Transverse colon (tissue), 4 donors: ENCODE measurements around the gene DYRK4. TPM values are rescaled to one million over a fixed set of nuclear protein-coding genes. Genes with fewer than 3 reads are reported as not detected.

ENCODE experiments used
- DNase-seq: peaks from one replicate; pipeline ENCODE4 v3.0.0-alpha.2; 2019
- H3K27ac ChIP-seq, 4 donors: fragments of 200-600 bp; sonication (generic); 2 replicates each; pipeline ENCODE4 v1.5.1; 2016 to 2018; ENCODE audit warnings: inconsistent platforms in 4 of 4
- H3K27me3 ChIP-seq: fragments of 200-600 bp; sonication (generic); 2 replicates; pipeline ENCODE4 v1.5.1; 2017; ENCODE audit warnings: inconsistent platforms
- H3K36me3 ChIP-seq, 4 donors: fragments of 200-600 bp; sonication (generic); 2 replicates each; pipeline ENCODE4 v1.5.1; 2017 to 2019; ENCODE audit warnings: inconsistent platforms in 4 of 4
- H3K4me1 ChIP-seq, 4 donors: fragments of 200-600 bp; sonication (generic); 2 replicates each; pipeline ENCODE4 v1.5.1; 2017 to 2020; ENCODE audit warnings: inconsistent platforms in 4 of 4
- H3K4me3 ChIP-seq, 4 donors: fragments of 200-600 bp; sonication (generic); 1 replicate in 1 of 4; 2 replicates in 3 of 4; pipeline versions ENCODE4 v1.5.1 to v1.6.1; 2017 to 2019; ENCODE audit warnings: inconsistent platforms in 4 of 4
- H3K9me3 ChIP-seq, 2 donors: fragments of 200-600 bp; sonication (generic); 2 replicates each; pipeline ENCODE4 v1.5.1; 2017 to 2019; ENCODE audit warnings: inconsistent platforms in 2 of 2
- EP300 ChIP-seq: sonication (generic); formaldehyde crosslinking; IDR thresholded peaks from one replicate; pipeline ENCODE4 v1.6.1; 2017; ENCODE audit warnings: antibody characterized with exemption, low read depth
- POLR2A ChIP-seq: fragments of 450-650 bp; IDR thresholded peaks from one replicate; pipeline ENCODE4 v1.6.1; 2016; ENCODE audit warnings: antibody characterized with exemption, mild to moderate bottlenecking, moderate library complexity
- POLR2AphosphoS5 ChIP-seq, 3 donors: sonication (generic); formaldehyde crosslinking; IDR thresholded peaks; one replicate each; pipeline ENCODE4 v1.6.1; 2016; ENCODE audit warnings: antibody characterized with exemption in 3 of 3
- WGBS, 2 donors: methylation state at CpG; one replicate each; pipeline ENCODE4 v1.1.5; 2018; ENCODE audit warnings: low coverage in 1 of 2; 5-methylcytosine and 5-hydroxymethylcytosine counted together
- in situ Hi-C, 4 donors: fragments of 200-750 bp; cut with MboI; loops; one replicate each; pipeline versions ENCODE4 v1.15.0 to v1.15.1; 2017; ENCODE audit warnings: low sequenced_read_pairs in 3 of 4, low pct_ligation_motif_present in 1 of 4, low pct_unique_long_range_greater_than_20kb in 1 of 4
- intact Hi-C: fragments of 100-400 bp; cut with DNase I; formaldehyde crosslinking; loops from one replicate; pipeline ENCODE4 v1.15.1; 2023; ENCODE audit warnings: low total_unique reads
- total RNA-seq, 4 donors: library from RNA; depleted of rRNA; stranded (reverse); fragments of >200 nt; gene quantifications; one replicate each; pipeline ENCODE4 v1.1.0, GENCODE V29; 2016
- TF ChIP-seq, protein P1 (sequence below), 5 experiments: fragments of 200-600 bp in 3 of 5; fragments of 450-650 bp in 2 of 5; sonication (generic) in 3 of 5; IDR thresholded peaks; 1 replicate in 2 of 5; 2 replicates in 3 of 5; pipeline ENCODE4 v1.5.1; 2016 to 2017; ENCODE audit warnings: antibody characterized with exemption in 5 of 5, inconsistent platforms in 3 of 5, mild to moderate bottlenecking in 2 of 5, moderate library complexity in 1 of 5

DYRK4 gene
- total RNA-seq, 4 donors from 2014 or later: 20.3 to 120 (median 22.4) TPM

DNA sequence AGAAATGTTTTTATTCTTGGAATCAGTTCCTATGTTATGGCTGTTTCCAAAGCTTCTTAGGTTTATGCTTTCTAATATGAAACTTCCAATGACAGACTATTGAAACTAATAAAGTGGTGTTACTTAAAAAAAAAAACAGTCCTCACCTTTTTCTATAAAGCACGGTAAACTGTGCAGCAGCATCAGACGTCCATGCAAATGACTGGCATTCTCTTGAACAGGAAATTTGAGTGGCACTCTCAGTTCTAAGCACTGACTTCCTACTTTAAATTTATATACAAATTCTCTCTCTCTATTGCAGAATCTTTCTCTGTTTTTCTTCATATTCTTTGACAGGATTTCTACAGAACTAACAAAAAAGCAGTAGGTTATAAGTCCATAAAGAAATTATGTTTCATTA, 26.1 kb upstream of the DYRK4 start:
- intact Hi-C loops (no loop called here), in situ Hi-C loops (loop anchor here in 2 of 4 donors (10.0 to 25.0 kb wide), 2 partner anchors 224 to 661 kb away; partner anchors contain the start of genes TIGAR (in 2 of the 2) and PARP11 (in 1 of the 2))
- Histone ChIP-seq H3K4me3 (no peak overlapping the region), H3K27me3 (no peaks in the 10 kb centered on the region), H3K36me3 (peaks cover 0 to 26% (median 7%) of the 10 kb centered on the region in 4 donors), H3K27ac (no peak overlapping the region), H3K9me3 (no peaks in the 10 kb centered on the region), H3K4me1 (peaks cover 0 to 36% (median 14%) of the 10 kb centered on the region in 4 donors)
- WGBS, 2 donors: 65 to 80% methylated on average over 2 of the region's 2 CpGs
- no peak for DNase-seq
- TF ChIP-seq POLR2A (no peak), EP300 (no peak), POLR2AphosphoS5 (IDR thresholded peaks at IDR 0.05) (no peak)
- TF ChIP-seq, protein P1, sequence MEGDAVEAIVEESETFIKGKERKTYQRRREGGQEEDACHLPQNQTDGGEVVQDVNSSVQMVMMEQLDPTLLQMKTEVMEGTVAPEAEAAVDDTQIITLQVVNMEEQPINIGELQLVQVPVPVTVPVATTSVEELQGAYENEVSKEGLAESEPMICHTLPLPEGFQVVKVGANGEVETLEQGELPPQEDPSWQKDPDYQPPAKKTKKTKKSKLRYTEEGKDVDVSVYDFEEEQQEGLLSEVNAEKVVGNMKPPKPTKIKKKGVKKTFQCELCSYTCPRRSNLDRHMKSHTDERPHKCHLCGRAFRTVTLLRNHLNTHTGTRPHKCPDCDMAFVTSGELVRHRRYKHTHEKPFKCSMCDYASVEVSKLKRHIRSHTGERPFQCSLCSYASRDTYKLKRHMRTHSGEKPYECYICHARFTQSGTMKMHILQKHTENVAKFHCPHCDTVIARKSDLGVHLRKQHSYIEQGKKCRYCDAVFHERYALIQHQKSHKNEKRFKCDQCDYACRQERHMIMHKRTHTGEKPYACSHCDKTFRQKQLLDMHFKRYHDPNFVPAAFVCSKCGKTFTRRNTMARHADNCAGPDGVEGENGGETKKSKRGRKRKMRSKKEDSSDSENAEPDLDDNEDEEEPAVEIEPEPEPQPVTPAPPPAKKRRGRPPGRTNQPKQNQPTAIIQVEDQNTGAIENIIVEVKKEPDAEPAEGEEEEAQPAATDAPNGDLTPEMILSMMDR (IDR thresholded peaks at IDR 0.05): no peak

DNA sequence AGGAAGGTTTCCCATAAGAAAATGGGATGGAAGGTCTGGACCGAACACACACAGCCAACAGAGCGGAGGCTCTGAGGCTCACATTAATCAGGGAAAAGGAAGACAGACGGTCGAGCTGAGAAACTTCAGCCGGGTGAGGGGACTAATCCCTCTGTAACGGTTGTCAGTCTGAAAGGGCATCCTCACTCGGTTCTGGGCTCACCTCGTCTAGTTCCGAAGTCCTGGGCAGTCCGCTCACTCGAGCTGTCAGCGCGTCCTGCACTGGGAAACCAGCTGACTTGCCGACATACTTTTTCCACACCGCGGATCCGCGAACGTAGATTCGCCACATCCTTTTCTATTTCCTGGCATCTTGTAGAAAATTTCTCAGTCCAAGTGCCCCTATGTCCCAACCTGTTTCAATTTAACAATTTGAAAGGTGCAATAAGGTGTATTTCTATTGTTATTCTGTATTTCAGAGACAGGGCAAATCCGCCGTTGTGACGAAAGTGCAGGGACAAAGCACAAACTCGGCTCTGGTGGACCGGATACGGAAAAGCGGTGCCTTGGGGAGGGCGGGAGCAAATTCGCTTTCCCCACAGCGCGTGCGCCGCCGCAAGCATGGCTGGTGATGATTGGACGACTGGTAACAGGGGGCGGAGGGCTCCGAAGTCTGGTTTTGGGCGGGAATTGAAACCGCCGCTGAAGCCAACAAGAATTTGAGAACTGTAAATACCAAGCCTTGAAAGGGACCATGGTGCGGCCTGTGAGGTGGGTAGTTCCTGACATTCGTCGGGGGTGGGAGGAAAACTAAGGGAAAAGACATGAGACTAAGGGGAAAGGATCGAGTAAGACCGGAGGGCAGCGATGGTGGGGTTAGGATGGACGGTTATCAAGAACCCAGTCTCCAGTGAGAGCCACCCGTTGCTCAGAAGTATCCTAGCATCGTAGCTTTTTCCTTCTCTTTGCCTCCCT, 23.5 kb upstream of the DYRK4 start, which contains the start of gene RAD51AP1:
RAD51AP1 (plus strand) TSS at position 684 of the 954 bp plus-strand sequence; CDS start at position 734, 50 bp downstream.
- TF ChIP-seq POLR2AphosphoS5 (IDR thresholded peaks at IDR 0.05) (peak; percentile 58 to 73 (median 64)), EP300 (peak; percentile 21), POLR2A (peak; percentile 46)
- TF ChIP-seq, protein P1 (IDR thresholded peaks at IDR 0.05): no peak
- Histone ChIP-seq H3K27me3 (no peaks in the 10 kb centered on the region), H3K27ac (peak within 1 kb of the TSS; percentile 82 to 91 (median 85)), H3K4me3 (peak within 1 kb of the TSS; percentile 52 to 92 (median 68)), H3K9me3 (no peaks in the 10 kb centered on the region), H3K36me3 (peaks cover 0 to 7% (median under 1%) of the 10 kb centered on the region in 4 donors), H3K4me1 (peaks cover 0 to 36% (median 14%) of the 10 kb centered on the region in 4 donors)
- in situ Hi-C loops (loop anchor here in 2 of 4 donors (10.0 to 25.0 kb wide), 2 partner anchors 226 to 664 kb away; partner anchors contain the start of genes TIGAR (in 2 of the 2) and PARP11 (in 1 of the 2)), intact Hi-C loops (no loop called here)
- DNase-seq: peak; percentile 95
- 0 to 1% methylated on average over 28 to 49 of the region's 49 CpGs for WGBS, 2 donors

DNA sequence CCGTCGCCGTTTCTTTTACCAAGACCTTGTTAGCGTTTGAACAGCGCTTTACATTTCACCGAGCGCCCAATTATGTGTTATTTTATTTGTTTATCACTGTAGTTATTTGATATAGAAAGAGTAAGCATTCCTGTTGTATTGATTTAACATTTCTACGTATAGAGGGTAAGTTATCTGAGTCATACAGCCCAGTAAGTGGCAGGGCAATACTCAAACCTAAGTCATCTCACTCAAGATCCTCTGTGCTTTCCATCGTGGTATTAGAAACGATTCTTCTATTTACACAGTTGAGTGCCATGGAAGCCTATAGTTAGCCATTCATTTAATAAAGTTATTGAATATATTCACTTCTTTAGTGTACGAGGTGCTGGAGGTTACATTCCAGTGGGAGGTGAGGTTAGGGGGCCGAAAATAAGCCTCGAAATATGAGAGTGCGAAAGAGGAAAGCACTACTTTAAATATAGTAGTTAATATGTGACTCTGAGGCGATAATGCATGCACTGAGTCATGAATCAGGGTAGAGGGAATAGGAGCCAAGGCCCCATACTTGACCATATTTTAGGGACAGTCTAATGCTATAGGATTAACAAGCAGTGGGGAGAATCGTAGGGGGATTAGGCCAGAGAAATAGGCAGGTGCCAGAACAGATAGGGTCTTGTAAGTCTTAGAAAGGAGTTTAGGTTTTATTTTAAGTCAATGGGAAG, 22.7 kb upstream of the DYRK4 start:
- TF ChIP-seq POLR2AphosphoS5 (IDR thresholded peaks at IDR 0.05) (no peak), POLR2A (no peak), EP300 (no peak)
- TF ChIP-seq, protein P1 (IDR thresholded peaks at IDR 0.05): no peak
- in situ Hi-C loops: loop anchor here in 2 of 4 donors (10.0 to 25.0 kb wide), 2 partner anchors 227 to 665 kb away; partner anchors contain the start of genes TIGAR (in 2 of the 2) and PARP11 (in 1 of the 2)
- H3K4me1 ChIP-seq: peaks cover 0 to 36% (median 14%) of the 10 kb centered on the region in 4 donors
- H3K9me3 ChIP-seq: no peaks in the 10 kb centered on the region
- peak overlapping the region; percentile 52 to 92 (median 68) for H3K4me3 ChIP-seq
- H3K36me3 ChIP-seq: peaks cover 0 to 1% (median 0%) of the 10 kb centered on the region in 4 donors
- DNase-seq: no peak
- WGBS, 2 donors: 8 to 26% methylated on average over 10 to 16 of the region's 16 CpGs
- intact Hi-C loops: no loop called here
- peak overlapping the region; percentile 82 to 91 (median 85) for H3K27ac ChIP-seq
- H3K27me3 ChIP-seq: no peaks in the 10 kb centered on the region
